ENCODE measurements around the gene EPHA3. TPM values are rescaled to one million over a fixed set of nuclear protein-coding genes. Genes with fewer than 3 reads are reported as not detected.

The EPHA3 gene
- 1 to 10 TPM in 3 of 4 donors, not detected in 1; 2.3 to 4.6 (median 2.4) TPM for total RNA-seq

DNA sequence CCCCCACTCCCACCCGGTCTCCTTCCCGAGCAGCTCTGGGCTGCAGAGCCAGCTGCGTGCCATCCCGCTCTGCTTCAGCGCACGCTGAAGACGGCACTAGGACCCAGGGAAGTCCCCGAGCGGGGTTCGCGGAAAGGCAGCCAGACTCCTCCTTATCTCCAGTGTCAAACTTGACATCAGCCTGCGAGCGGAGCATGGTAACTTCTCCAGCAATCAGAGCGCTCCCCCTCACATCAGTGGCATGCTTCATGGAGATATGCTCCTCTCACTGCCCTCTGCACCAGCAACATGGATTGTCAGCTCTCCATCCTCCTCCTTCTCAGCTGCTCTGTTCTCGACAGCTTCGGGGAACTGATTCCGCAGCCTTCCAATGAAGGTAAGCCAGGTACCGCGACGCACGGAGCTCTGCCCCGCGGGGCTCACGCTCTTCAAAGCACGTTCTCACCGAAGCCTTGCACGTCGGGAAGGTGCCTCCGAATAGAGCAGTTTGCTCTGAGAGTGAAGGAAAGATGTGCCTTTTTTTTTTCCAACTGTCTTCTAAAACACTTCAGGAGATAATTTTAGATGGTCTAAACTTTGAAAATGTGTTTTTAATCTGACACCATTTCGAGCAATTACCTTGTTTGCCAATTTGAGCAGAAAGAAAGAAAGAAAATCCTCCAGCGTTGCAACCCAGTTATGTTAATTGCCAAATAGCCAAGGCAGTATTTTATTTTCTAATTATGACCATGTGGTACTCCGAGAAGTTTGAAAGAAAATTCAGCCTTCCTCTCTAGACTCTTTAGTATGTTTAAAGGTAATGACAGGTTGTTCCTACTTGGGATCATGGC is at the start of gene EPHA3:
EPHA3 (plus strand) TSS at position 161 of the 830 bp plus-strand sequence; CDS start at position 289, 128 bp downstream.
- WGBS, 2 donors (ENCODE audit: low coverage in 1 of 2), result 4 to 8% methylated on average over 3 to 32 of the region's 32 CpGs
- peak within 1 kb of the TSS; percentile 9 to 40 (median 20) for H3K4me3 ChIP-seq
- peak; percentile 52 for DNase-seq

DNA sequence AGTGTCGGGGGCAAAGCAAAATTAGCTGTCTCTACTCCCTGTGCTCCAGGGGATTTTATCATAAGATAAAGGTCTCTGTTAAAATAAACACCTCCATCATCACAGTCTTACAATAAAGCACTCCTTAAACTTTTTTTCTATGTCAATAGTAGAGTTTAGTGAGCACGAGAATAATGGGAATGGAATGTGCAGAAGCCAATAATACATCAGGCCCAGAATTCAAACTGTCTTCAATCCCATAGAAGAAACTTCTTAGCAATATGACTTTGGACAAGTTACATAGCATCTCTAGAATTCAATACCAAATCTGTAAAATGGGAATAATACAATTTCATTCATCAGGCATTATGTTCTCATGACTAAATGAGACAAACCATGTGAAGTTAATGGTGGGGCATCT is 49.0 kb upstream of the EPHA3 start:
- H3K36me3 ChIP-seq, result no peaks in the 10 kb centered on the region
- no peak overlapping the region for H3K4me3 ChIP-seq
- TF ChIP-seq POLR2A (IDR thresholded peaks at IDR 0.05), result no peak
- TF ChIP-seq EP300 (IDR thresholded peaks at IDR 0.05; ENCODE audit: low read depth), result no peak
- no peak for TF ChIP-seq POLR2AphosphoS5 (IDR thresholded peaks at IDR 0.05)
- TF ChIP-seq, protein P1, sequence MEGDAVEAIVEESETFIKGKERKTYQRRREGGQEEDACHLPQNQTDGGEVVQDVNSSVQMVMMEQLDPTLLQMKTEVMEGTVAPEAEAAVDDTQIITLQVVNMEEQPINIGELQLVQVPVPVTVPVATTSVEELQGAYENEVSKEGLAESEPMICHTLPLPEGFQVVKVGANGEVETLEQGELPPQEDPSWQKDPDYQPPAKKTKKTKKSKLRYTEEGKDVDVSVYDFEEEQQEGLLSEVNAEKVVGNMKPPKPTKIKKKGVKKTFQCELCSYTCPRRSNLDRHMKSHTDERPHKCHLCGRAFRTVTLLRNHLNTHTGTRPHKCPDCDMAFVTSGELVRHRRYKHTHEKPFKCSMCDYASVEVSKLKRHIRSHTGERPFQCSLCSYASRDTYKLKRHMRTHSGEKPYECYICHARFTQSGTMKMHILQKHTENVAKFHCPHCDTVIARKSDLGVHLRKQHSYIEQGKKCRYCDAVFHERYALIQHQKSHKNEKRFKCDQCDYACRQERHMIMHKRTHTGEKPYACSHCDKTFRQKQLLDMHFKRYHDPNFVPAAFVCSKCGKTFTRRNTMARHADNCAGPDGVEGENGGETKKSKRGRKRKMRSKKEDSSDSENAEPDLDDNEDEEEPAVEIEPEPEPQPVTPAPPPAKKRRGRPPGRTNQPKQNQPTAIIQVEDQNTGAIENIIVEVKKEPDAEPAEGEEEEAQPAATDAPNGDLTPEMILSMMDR (IDR thresholded peaks at IDR 0.05), result no peak
- no peaks in the 10 kb centered on the region for H3K9me3 ChIP-seq
- no peak overlapping the region for H3K27ac ChIP-seq
- in situ Hi-C loops (cut with MboI; ENCODE audit: low pct_ligation_motif_present in 1 of 4, low pct_unique_long_range_greater_than_20kb in 1 of 4, low sequenced_read_pairs in 3 of 4) (no loop called here), intact Hi-C loops (cut with DNase I; ENCODE audit: low total_unique reads) (no loop called here)
- DNase-seq, result no peak
- WGBS, 2 donors (ENCODE audit: low coverage in 1 of 2), result 67% methylated on average over 1 to 2 of the region's 2 CpGs
- H3K4me1 ChIP-seq, result no peaks in the 10 kb centered on the region
- H3K27me3 ChIP-seq, result no peaks in the 10 kb centered on the region

More for the DNA sequence above, at the start of gene EPHA3:
- Histone ChIP-seq H3K27me3 (peaks cover 53% of the 10 kb centered on the region), H3K36me3 (no peaks in the 10 kb centered on the region), H3K9me3 (no peaks in the 10 kb centered on the region), H3K27ac (peak within 1 kb of the TSS in 1 of 4 donors; percentile 39), H3K4me1 (peaks cover 0 to 12% (median 6%) of the 10 kb centered on the region in 4 donors)
- in situ Hi-C loops (cut with MboI; ENCODE audit: low pct_ligation_motif_present in 1 of 4, low pct_unique_long_range_greater_than_20kb in 1 of 4, low sequenced_read_pairs in 3 of 4), result loop anchor here in 3 of 4 donors (10.0 kb wide), 2 partner anchors 893 to 903 kb away; no protein-coding TSS in a partner anchor
- intact Hi-C loops (cut with DNase I; ENCODE audit: low total_unique reads), result no loop called here
- TF ChIP-seq POLR2AphosphoS5 (IDR thresholded peaks at IDR 0.05) (peak in 2 of 3 donors; percentile 27 to 51), POLR2A (IDR thresholded peaks at IDR 0.05) (no peak), EP300 (IDR thresholded peaks at IDR 0.05; ENCODE audit: low read depth) (no peak)
- TF ChIP-seq, protein P1 (IDR thresholded peaks at IDR 0.05), result no peak

DNA sequence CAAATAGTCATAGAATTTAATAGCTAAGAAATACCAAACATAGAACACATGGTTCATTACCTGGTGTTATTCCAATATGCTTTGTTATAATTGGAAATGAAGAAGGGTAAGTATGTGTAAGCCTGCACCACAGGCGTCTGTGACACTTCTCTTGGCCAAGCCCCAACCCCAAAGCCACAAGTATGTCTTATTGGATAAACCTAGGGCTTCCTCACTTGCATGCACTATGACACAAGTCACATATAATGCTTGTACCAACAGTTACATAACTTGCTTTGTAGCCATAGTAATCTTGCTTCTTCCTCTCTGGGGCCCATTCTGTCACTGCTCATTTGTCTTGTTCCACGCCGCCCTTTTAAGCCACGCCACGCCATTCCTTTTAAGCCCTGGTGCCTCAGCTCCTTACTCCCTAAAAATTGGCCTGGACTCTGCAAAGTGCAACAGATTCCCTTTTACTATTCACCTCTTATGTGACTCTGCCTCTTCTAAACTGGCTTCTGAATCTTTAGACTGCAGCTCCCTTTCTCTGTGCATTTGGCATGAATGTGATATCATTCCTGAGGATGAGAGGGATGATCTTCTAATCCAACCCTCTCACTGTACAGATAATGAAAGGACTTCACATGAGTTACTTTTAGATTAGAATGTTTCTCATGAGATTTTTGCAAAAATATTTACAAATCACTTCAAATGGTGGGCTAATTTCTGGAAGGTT is 48.1 kb upstream of the EPHA3 start:
- no peak for DNase-seq
- H3K27me3 ChIP-seq, result no peaks in the 10 kb centered on the region
- in situ Hi-C loops (cut with MboI; ENCODE audit: low pct_ligation_motif_present in 1 of 4, low pct_unique_long_range_greater_than_20kb in 1 of 4, low sequenced_read_pairs in 3 of 4), result no loop called here
- intact Hi-C loops (cut with DNase I; ENCODE audit: low total_unique reads), result no loop called here
- no peak overlapping the region for H3K27ac ChIP-seq
- no peak for TF ChIP-seq POLR2A (IDR thresholded peaks at IDR 0.05)
- no peak for TF ChIP-seq EP300 (IDR thresholded peaks at IDR 0.05; ENCODE audit: low read depth)
- TF ChIP-seq, protein P1 (IDR thresholded peaks at IDR 0.05), result no peak
- TF ChIP-seq POLR2AphosphoS5 (IDR thresholded peaks at IDR 0.05), result no peak
- H3K9me3 ChIP-seq, result no peaks in the 10 kb centered on the region
- H3K4me1 ChIP-seq, result no peaks in the 10 kb centered on the region
- 71 to 74% methylated on average over 5 of the region's 5 CpGs for WGBS, 2 donors (ENCODE audit: low coverage in 1 of 2)
- H3K36me3 ChIP-seq, result no peaks in the 10 kb centered on the region
- H3K4me3 ChIP-seq, result no peak overlapping the region

DNA sequence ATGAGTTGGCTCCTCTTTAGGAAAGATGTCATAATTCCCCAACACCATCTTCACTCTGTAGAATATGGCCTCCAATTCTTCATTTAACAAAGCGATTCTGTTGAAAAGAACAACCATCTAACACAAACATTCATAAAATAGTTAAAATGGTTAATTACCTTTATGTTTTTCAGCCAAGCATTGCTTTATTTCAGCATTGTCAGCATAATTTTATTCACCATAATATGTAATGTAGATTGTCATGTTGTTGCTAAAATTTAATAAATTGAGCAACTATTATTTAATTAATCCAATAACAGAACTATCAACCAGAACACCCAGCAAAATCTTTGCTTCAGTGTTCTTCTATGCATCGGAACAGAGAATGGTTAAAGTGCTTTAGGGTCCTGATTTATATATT is 46.2 kb upstream of the EPHA3 start:
- DNase-seq, result no peak
- Histone ChIP-seq H3K4me1 (no peaks in the 10 kb centered on the region), H3K4me3 (no peak overlapping the region), H3K9me3 (no peaks in the 10 kb centered on the region), H3K27me3 (no peaks in the 10 kb centered on the region), H3K36me3 (no peaks in the 10 kb centered on the region), H3K27ac (no peak overlapping the region)
- TF ChIP-seq, protein P1 (IDR thresholded peaks at IDR 0.05), result no peak
- TF ChIP-seq EP300 (IDR thresholded peaks at IDR 0.05; ENCODE audit: low read depth) (no peak), POLR2AphosphoS5 (IDR thresholded peaks at IDR 0.05) (no peak), POLR2A (IDR thresholded peaks at IDR 0.05) (no peak)
- in situ Hi-C loops (cut with MboI; ENCODE audit: low pct_ligation_motif_present in 1 of 4, low pct_unique_long_range_greater_than_20kb in 1 of 4, low sequenced_read_pairs in 3 of 4), result no loop called here
- intact Hi-C loops (cut with DNase I; ENCODE audit: low total_unique reads), result no loop called here
- WGBS, 2 donors (ENCODE audit: low coverage in 1 of 2), result 79 to 96% methylated on average over 2 of the region's 2 CpGs
